ENCODE data around the gene TMX1. TPM values are rescaled to one million over a fixed set of nuclear protein-coding genes. Genes with fewer than 3 reads are reported as not detected.

TMX1 gene, protein sequence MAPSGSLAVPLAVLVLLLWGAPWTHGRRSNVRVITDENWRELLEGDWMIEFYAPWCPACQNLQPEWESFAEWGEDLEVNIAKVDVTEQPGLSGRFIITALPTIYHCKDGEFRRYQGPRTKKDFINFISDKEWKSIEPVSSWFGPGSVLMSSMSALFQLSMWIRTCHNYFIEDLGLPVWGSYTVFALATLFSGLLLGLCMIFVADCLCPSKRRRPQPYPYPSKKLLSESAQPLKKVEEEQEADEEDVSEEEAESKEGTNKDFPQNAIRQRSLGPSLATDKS
- 10 to 100 TPM; 48.5 TPM for total RNA-seq

DNA sequence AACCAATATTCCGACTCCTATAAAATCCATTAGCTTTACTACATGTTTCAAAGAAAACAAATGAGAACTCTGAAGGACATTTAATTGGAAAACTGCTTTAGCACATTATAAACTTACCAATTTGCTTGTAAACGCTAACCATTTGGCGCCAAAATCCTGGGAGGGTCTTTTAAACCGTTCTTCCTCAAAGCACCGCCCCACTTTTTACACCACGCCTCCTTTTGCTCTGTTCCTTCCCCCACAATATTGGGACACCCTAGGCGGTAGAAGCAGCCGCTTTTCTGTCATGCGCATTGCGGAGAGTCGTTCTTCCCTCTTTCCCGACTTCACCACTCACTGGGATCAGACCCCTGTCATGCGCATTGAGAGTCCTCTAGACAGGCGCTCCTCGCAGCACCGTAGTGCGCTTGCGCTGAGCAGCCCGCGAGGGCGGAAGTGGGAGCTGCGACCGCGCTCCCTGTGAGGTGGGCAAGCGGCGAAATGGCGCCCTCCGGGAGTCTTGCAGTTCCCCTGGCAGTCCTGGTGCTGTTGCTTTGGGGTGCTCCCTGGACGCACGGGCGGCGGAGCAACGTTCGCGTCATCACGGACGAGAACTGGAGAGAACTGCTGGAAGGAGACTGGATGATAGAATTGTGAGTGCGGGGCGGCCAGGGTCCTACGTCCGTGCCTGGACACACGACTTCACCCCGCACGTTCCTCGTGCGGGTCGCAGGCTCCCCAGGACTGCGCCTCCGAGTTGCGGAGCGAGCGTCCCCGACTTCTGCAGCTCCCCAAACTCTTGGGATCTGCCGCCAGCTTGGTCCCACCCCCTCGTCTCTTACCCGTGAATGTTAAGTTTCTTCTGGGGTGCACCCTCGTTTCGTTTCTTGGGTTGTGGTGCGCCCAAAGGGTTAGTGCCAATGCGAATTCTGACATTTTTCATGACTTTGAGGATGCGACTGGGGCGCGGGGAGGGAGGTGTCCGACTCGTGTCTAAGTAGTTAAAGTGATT, at the start of gene TMX1:
Gene TMX1 (plus strand): TSS at position 435 of the 991 bp plus-strand sequence. CDS start 46 bp downstream, at position 481.

Other genes starting within 250 kb of the TMX1 start
- under 1 TPM; 0.30 to 0.34 TPM for gene TRIM9, start 145.1 kb upstream of the TMX1 start, total RNA-seq

Data from activated naive CD4-positive, alpha-beta T cell treated with anti-CD3 and anti-CD28 coated beads, Interleukin-2, amount 10 ng/mL, durations not matched to agents 5 hours and 36 hours (primary cell).